RWPE2 (cell line): Measurements from ENCODE around the gene ZNF775.
A peak's percentile ranks its signal among the peaks of the same experiment; 100 is the strongest.

ENCODE experiments used
- ATAC-seq: fragments of 200-7000 bp; cut with Tn5 transposase; 3 replicates; pipeline ENCODE4 v1.9.1; 2021; ENCODE audit warnings: low read depth
- DNase-seq: peaks from one replicate; pipeline ENCODE4 v3.0.0-alpha.2; 2020; ENCODE audit warnings: low spot score
- H3K27ac ChIP-seq: fragments of 450-650 bp; 2 replicates; pipeline ENCODE4 v1.5.1; 2017; ENCODE audit warnings: mild to moderate bottlenecking; ENCODE audit not compliant: poor library complexity, severe bottlenecking
- H3K27me3 ChIP-seq: fragments of 250-450 bp; sonication (Bioruptor Pico); 2 replicates; pipeline ENCODE4 v1.5.1; 2021; ENCODE audit warnings: mild to moderate bottlenecking, moderate library complexity; ENCODE audit not compliant: insufficient read depth, poor library complexity, severe bottlenecking
- H3K36me3 ChIP-seq: fragments of 250-450 bp; sonication (Bioruptor Pico); 2 replicates; pipeline ENCODE4 v1.5.1; 2020; ENCODE audit warnings: low read depth, mild to moderate bottlenecking, moderate library complexity
- H3K4me1 ChIP-seq: fragments of 250-450 bp; sonication (Bioruptor Pico); 2 replicates; pipeline ENCODE4 v1.5.1; 2021; ENCODE audit warnings: mild to moderate bottlenecking, moderate library complexity; ENCODE audit not compliant: insufficient read depth, poor library complexity, severe bottlenecking
- H3K4me3 ChIP-seq: fragments of 250-450 bp; sonication (Bioruptor Pico); 2 replicates; pipeline ENCODE4 v1.5.1; 2021; ENCODE audit warnings: mild to moderate bottlenecking, moderate library complexity; ENCODE audit not compliant: severe bottlenecking
- H3K9me3 ChIP-seq: fragments of 250-450 bp; sonication (Bioruptor Pico); 2 replicates; pipeline ENCODE4 v1.5.1; 2021; ENCODE audit warnings: mild to moderate bottlenecking, moderate library complexity; ENCODE audit not compliant: severe bottlenecking
- CTCF ChIP-seq: fragments of 450-650 bp; IDR thresholded peaks from one replicate; pipeline ENCODE4 v1.5.1; 2017; ENCODE audit warnings: mild to moderate bottlenecking, moderate library complexity; ENCODE audit not compliant: poor library complexity, severe bottlenecking

ZNF775 gene

GRCh38 chr7:150360363-150361058 lies 18.6 kb upstream of the ZNF775 start:
- Histone ChIP-seq H3K27ac (no peak overlapping the region), H3K4me3 (no peak overlapping the region), H3K36me3 (no peaks in the 10 kb centered on the region), H3K27me3 (no peaks in the 10 kb centered on the region), H3K4me1 (no peaks in the 10 kb centered on the region), H3K9me3 (no peaks in the 10 kb centered on the region)
- ATAC-seq (no peak), DNase-seq (no peak)
- no peak for TF ChIP-seq CTCF

GRCh38 chr7:150361402-150361801 lies 17.7 kb upstream of the ZNF775 start:
- Histone ChIP-seq H3K4me3 (no peak overlapping the region), H3K4me1 (no peaks in the 10 kb centered on the region), H3K9me3 (no peaks in the 10 kb centered on the region), H3K27ac (no peak overlapping the region), H3K36me3 (no peaks in the 10 kb centered on the region), H3K27me3 (no peaks in the 10 kb centered on the region)
- TF ChIP-seq CTCF, result no peak
- ATAC-seq, result no peak
- DNase-seq, result no peak

GRCh38 chr7:150361807-150362621 lies 17.1 kb upstream of the ZNF775 start:
- Histone ChIP-seq H3K27ac (no peak overlapping the region), H3K4me1 (no peaks in the 10 kb centered on the region), H3K4me3 (no peak overlapping the region), H3K27me3 (no peaks in the 10 kb centered on the region), H3K9me3 (no peaks in the 10 kb centered on the region), H3K36me3 (no peaks in the 10 kb centered on the region)
- no peak for ATAC-seq
- DNase-seq, result no peak
- no peak for TF ChIP-seq CTCF

GRCh38 chr7:150363370-150363769 lies 15.8 kb upstream of the ZNF775 start:
- Histone ChIP-seq H3K9me3 (no peaks in the 10 kb centered on the region), H3K27me3 (no peaks in the 10 kb centered on the region), H3K27ac (no peak overlapping the region), H3K36me3 (no peaks in the 10 kb centered on the region), H3K4me1 (peaks cover 4% of the 10 kb centered on the region), H3K4me3 (no peak overlapping the region)
- no peak for TF ChIP-seq CTCF
- ATAC-seq (peak; percentile 30; the same call in 1 of the 3 replicates), DNase-seq (no peak)

- Histone ChIP-seq H3K27me3 (no peaks in the 10 kb centered on the region), H3K27ac (no peak overlapping the region), H3K4me1 (peaks cover 4% of the 10 kb centered on the region), H3K9me3 (no peaks in the 10 kb centered on the region), H3K4me3 (no peak overlapping the region), H3K36me3 (no peaks in the 10 kb centered on the region)
- TF ChIP-seq CTCF, result no peak
- no peak for ATAC-seq
- DNase-seq, result no peak
Measured at GRCh38 chr7:150363872-150364271, 15.3 kb upstream of the ZNF775 start.
